Trophoblast cell (in vitro differentiated cells and primary cell): ENCODE measurements around the gene LY6G6D.

Experiments used
- DNase-seq, 2 donors: peaks; one replicate each; pipeline ENCODE4 v3.0.0-alpha.2; 2016
- H2AFZ ChIP-seq: 2 replicates; pipeline ENCODE4 v1.6.1; 2013; ENCODE audit warnings: low read length, moderate library complexity, mild to moderate bottlenecking; ENCODE audit not compliant: insufficient read depth, poor library complexity
- H2AK5ac ChIP-seq: 2 replicates; pipeline ENCODE4 v1.6.1; 2013; ENCODE audit warnings: mild to moderate bottlenecking, low read length
- H2BK120ac ChIP-seq: 2 replicates; pipeline ENCODE4 v1.6.1; 2013; ENCODE audit warnings: low read length, mild to moderate bottlenecking, moderate library complexity; ENCODE audit not compliant: insufficient read depth, poor library complexity
- H2BK12ac ChIP-seq: 2 replicates; pipeline ENCODE4 v1.6.1; 2013; ENCODE audit warnings: mild to moderate bottlenecking, low read length, moderate library complexity
- H2BK5ac ChIP-seq: 2 replicates; pipeline ENCODE4 v1.6.1; 2013; ENCODE audit warnings: low read length, low read depth, moderate library complexity, mild to moderate bottlenecking; ENCODE audit not compliant: poor library complexity
- H3K14ac ChIP-seq: 2 replicates; pipeline ENCODE4 v1.6.1; 2013; ENCODE audit warnings: mild to moderate bottlenecking, low read length
- H3K18ac ChIP-seq: 2 replicates; pipeline ENCODE4 v1.6.1; 2013; ENCODE audit warnings: mild to moderate bottlenecking, low read length
- H3K23ac ChIP-seq: 2 replicates; pipeline ENCODE4 v1.6.1; 2013; ENCODE audit warnings: low read length
- H3K27ac ChIP-seq: 2 replicates; pipeline ENCODE4 v1.5.1; 2013; ENCODE audit warnings: low read depth, mild to moderate bottlenecking, inconsistent platforms, low read length, moderate library complexity
- H3K27me3 ChIP-seq: 2 replicates; pipeline ENCODE4 v1.6.1; 2013; ENCODE audit warnings: inconsistent platforms, mild to moderate bottlenecking, low read length, moderate library complexity; ENCODE audit not compliant: insufficient read depth
- H3K36me3 ChIP-seq, 2 experiments: 1 replicate in 1 of 2; 2 replicates in 1 of 2; pipeline ENCODE4 v1.6.1; 2013; ENCODE audit warnings: low read length in 2 of 2, mild to moderate bottlenecking in 2 of 2, moderate library complexity in 1 of 2; ENCODE audit not compliant: insufficient read depth in 2 of 2, control insufficient read depth in 1 of 2
- H3K4ac ChIP-seq: 2 replicates; pipeline ENCODE4 v1.6.1; 2013; ENCODE audit warnings: low read depth, mild to moderate bottlenecking, low read length, moderate library complexity
- H3K4me1 ChIP-seq, 2 experiments: 1 replicate in 1 of 2; 2 replicates in 1 of 2; pipeline ENCODE4 v1.6.1; 2013; ENCODE audit warnings: low read length in 2 of 2, mild to moderate bottlenecking in 2 of 2, moderate library complexity in 1 of 2; ENCODE audit not compliant: insufficient read depth in 2 of 2, control insufficient read depth in 1 of 2
- H3K4me2 ChIP-seq: 2 replicates; pipeline ENCODE4 v1.6.1; 2013; ENCODE audit warnings: inconsistent platforms, mild to moderate bottlenecking, low read length, moderate library complexity
- H3K4me3 ChIP-seq: 2 replicates; pipeline ENCODE4 v1.5.1; 2013; ENCODE audit warnings: mild to moderate bottlenecking, low read depth, low read length, inconsistent platforms
- H3K79me1 ChIP-seq: one replicate; pipeline ENCODE4 v1.6.1; 2013; ENCODE audit warnings: low read length
- H3K79me2 ChIP-seq: 2 replicates; pipeline ENCODE4 v1.6.1; 2013; ENCODE audit warnings: low read length, mild to moderate bottlenecking; ENCODE audit not compliant: control insufficient read depth, insufficient read depth, poor library complexity
- H3K9ac ChIP-seq: 2 replicates; pipeline ENCODE4 v1.6.1; 2013; ENCODE audit warnings: mild to moderate bottlenecking, low read length
- H3K9me3 ChIP-seq: 2 replicates; pipeline ENCODE4 v1.6.1; 2013; ENCODE audit warnings: low read depth, mild to moderate bottlenecking, control low read depth, inconsistent platforms, low read length; ENCODE audit not compliant: insufficient read depth
- H4K12ac ChIP-seq: 2 replicates; pipeline ENCODE4 v1.6.1; 2013; ENCODE audit warnings: low read depth, mild to moderate bottlenecking, low read length, moderate library complexity
- H4K8ac ChIP-seq: 2 replicates; pipeline ENCODE4 v1.6.1; 2013; ENCODE audit warnings: low read depth, mild to moderate bottlenecking, low read length, moderate library complexity
- H4K91ac ChIP-seq: one replicate; pipeline ENCODE4 v1.6.1; 2013; ENCODE audit warnings: low read depth, mild to moderate bottlenecking, low read length, moderate library complexity
- whole genome bisulfite sequencing: extraction: QIAGEN DNeasy Blood & Tissue Kit; methylation state at CpG from one replicate; pipeline ENCODE4 v1.1.7; 2013; ENCODE audit warnings: missing lambda C conversion rate; ENCODE audit not compliant: insufficient read length, insufficient coverage; ENCODE audit errors: extremely low coverage; 5-methylcytosine and 5-hydroxymethylcytosine counted together

LY6G6D gene

DNA sequence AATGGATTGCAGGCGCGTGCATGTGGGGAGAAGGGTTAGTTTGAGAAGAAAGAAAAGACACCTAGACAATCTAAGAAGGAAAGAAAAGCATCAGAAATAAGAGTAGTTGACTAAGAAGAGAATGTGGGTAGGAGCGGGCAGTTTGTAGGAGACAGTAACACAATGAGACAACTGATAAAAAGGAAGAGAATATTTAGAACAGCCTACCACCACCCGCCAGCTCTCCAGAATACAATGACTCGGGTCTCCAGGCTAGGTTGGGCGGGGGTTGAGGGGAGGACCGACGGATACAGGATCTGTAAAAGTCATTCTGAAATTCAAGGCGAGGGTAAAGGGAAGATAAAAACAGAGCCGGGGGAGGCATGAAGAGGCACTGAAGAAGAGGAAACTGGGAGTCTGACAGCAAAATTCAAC is 12.7 kb upstream of the LY6G6D start:
- H2BK5ac ChIP-seq, result peak overlapping the region; percentile 38
- WGBS, result no CpG with 5 or more reads among the region's 10 CpGs
- H4K8ac ChIP-seq, result peak overlapping the region; percentile 87
- H3K4ac ChIP-seq, result peak overlapping the region; percentile 78
- H4K91ac ChIP-seq, result peak overlapping the region; percentile 69
- H3K23ac ChIP-seq, result no peak overlapping the region
- peak overlapping the region; percentile 48 for H3K14ac ChIP-seq
- H3K27ac ChIP-seq, result peak overlapping the region; percentile 94
- H2AK5ac ChIP-seq, result no peak overlapping the region
- H3K4me2 ChIP-seq, result peak overlapping the region; percentile 82
- peak overlapping the region; percentile 38 for H2AFZ ChIP-seq
- no peaks in the 10 kb centered on the region for H3K27me3 ChIP-seq
- peak overlapping the region; percentile 60 for H3K18ac ChIP-seq
- H4K12ac ChIP-seq, result peak overlapping the region; percentile 94
- peak overlapping the region; percentile 88 for H3K4me3 ChIP-seq
- H3K9ac ChIP-seq, result peak overlapping the region; percentile 99
- peaks cover 6% of the 10 kb centered on the region for H3K79me2 ChIP-seq
- H3K36me3 ChIP-seq, result peaks cover 7% of the 10 kb centered on the region in 2 experiments
- H3K9me3 ChIP-seq, result peaks cover 2% of the 10 kb centered on the region
- peaks cover 6% of the 10 kb centered on the region for H3K79me1 ChIP-seq
- peak overlapping the region; percentile 29 for H2BK120ac ChIP-seq
- peaks cover 7 to 8% of the 10 kb centered on the region in 2 experiments for H3K4me1 ChIP-seq
- DNase-seq, result peak in 1 of 2 donors; percentile 15
- H2BK12ac ChIP-seq, result no peak overlapping the region

GRCh38 chr6:31702819-31703716 is 12.1 kb upstream of the LY6G6D start, which contains the start of gene ABHD16A:
Gene ABHD16A, minus strand, starts transcription at chr6:31703324. Its CDS starts 43 bp downstream, at chr6:31703281.
- Histone ChIP-seq H4K8ac (peak within 1 kb of the TSS; percentile 87), H2BK12ac (peak within 1 kb of the TSS; percentile 47), H4K91ac (peak within 1 kb of the TSS; percentile 71), H3K4me1 (peaks cover 7 to 8% of the 10 kb centered on the region in 2 experiments), H3K4ac (peak within 1 kb of the TSS; percentile 78), H3K9ac (peak within 1 kb of the TSS; percentile 99), H2BK120ac (peak within 1 kb of the TSS; percentile 29), H3K14ac (peak within 1 kb of the TSS; percentile 48), H3K18ac (peak within 1 kb of the TSS; percentile 60), H3K23ac (no peak within 1 kb of the TSS), H3K4me3 (peak within 1 kb of the TSS; percentile 88), H3K9me3 (peaks cover 2% of the 10 kb centered on the region), H3K4me2 (peak within 1 kb of the TSS; percentile 82), H3K36me3 (peaks cover 5 to 7% of the 10 kb centered on the region in 2 experiments), H2BK5ac (peak within 1 kb of the TSS; percentile 38), H4K12ac (peak within 1 kb of the TSS; percentile 94), H3K27ac (peak within 1 kb of the TSS; percentile 94), H2AFZ (peak within 1 kb of the TSS; percentile 60), H3K79me2 (peaks cover 6% of the 10 kb centered on the region), H3K27me3 (no peaks in the 10 kb centered on the region), H3K79me1 (peaks cover 6% of the 10 kb centered on the region), H2AK5ac (no peak within 1 kb of the TSS)
- peak; percentile 99 to 100 for DNase-seq
- no CpG with 5 or more reads among the region's 54 CpGs for WGBS

DNA sequence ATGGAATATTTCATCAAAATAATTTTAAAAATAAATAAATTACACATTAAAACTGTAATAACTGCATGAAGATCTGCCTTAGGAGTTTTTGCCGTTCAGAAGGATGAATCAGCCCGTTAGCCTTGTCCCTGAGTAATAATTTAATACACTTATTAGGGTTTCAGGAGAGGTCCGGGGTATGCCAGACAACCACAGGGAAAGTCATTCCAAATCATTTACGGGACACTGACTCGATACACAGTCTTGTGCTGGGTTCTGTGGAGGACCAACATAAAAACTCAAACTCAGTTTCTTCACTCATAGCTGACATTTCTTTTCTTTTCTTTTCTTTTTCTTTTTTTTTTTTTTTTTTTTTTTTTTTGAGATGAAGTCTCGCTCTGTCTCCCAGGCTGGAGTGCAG is 9.2 kb upstream of the LY6G6D start:
- Histone ChIP-seq H3K4ac (no peak overlapping the region), H3K14ac (no peak overlapping the region), H3K4me2 (no peak overlapping the region), H4K12ac (no peak overlapping the region), H2AFZ (no peak overlapping the region), H3K23ac (no peak overlapping the region), H3K79me2 (peaks cover 6% of the 10 kb centered on the region), H3K27ac (no peak overlapping the region), H3K27me3 (no peaks in the 10 kb centered on the region), H3K79me1 (peaks cover 6% of the 10 kb centered on the region), H3K36me3 (peaks cover 1 to 2% of the 10 kb centered on the region in 2 experiments), H2BK120ac (no peak overlapping the region), H3K18ac (no peak overlapping the region), H4K8ac (no peak overlapping the region), H3K9me3 (peaks cover 2% of the 10 kb centered on the region), H2AK5ac (no peak overlapping the region), H3K4me1 (peaks cover 6 to 8% of the 10 kb centered on the region in 2 experiments), H2BK5ac (no peak overlapping the region), H3K4me3 (no peak overlapping the region), H4K91ac (no peak overlapping the region), H3K9ac (no peak overlapping the region), H2BK12ac (no peak overlapping the region)
- DNase-seq, result no peak
- no CpG with 5 or more reads among the region's 6 CpGs for WGBS

GRCh38 chr6:31706599-31706998 is 8.5 kb upstream of the LY6G6D start, which contains the start of gene LY6G6F:
Gene LY6G6F, plus strand, starts transcription at chr6:31706866. Its CDS starts 41 bp downstream, at chr6:31706907.
- Histone ChIP-seq H2BK5ac (no peak within 1 kb of the TSS), H3K4me2 (no peak within 1 kb of the TSS), H3K14ac (no peak within 1 kb of the TSS), H3K4ac (no peak within 1 kb of the TSS), H4K91ac (no peak within 1 kb of the TSS), H3K23ac (no peak within 1 kb of the TSS), H3K9me3 (peaks cover 2% of the 10 kb centered on the region), H2AFZ (no peak within 1 kb of the TSS), H3K9ac (no peak within 1 kb of the TSS), H3K4me3 (no peak within 1 kb of the TSS), H2AK5ac (no peak within 1 kb of the TSS), H4K12ac (no peak within 1 kb of the TSS), H3K4me1 (peaks cover 5 to 7% of the 10 kb centered on the region in 2 experiments), H2BK120ac (no peak within 1 kb of the TSS), H3K27ac (no peak within 1 kb of the TSS), H4K8ac (no peak within 1 kb of the TSS), H2BK12ac (no peak within 1 kb of the TSS), H3K36me3 (no peaks in the 10 kb centered on the region), H3K27me3 (no peaks in the 10 kb centered on the region), H3K79me2 (peaks cover 6% of the 10 kb centered on the region), H3K79me1 (peaks cover 6% of the 10 kb centered on the region), H3K18ac (no peak within 1 kb of the TSS)
- WGBS, result no CpG with 5 or more reads among the region's 3 CpGs
- no peak for DNase-seq
